DND-41 (cell line): ENCODE measurements around the gene DNAAF5.

Experiments
- CTCF ChIP-seq: IDR thresholded peaks from 2 replicates; pipeline ENCODE4 v1.5.1; 2012; ENCODE audit warnings: borderline replicate concordance, low read length, moderate library complexity, mild to moderate bottlenecking; ENCODE audit not compliant: poor library complexity, severe bottlenecking; ENCODE audit errors: extremely low read depth
- EZH2 ChIP-seq: IDR thresholded peaks from 3 replicates; pipeline ENCODE4 v1.6.1; 2012; ENCODE audit warnings: borderline replicate concordance, low read depth, mild to moderate bottlenecking, moderate library complexity, low read length, inconsistent platforms; ENCODE audit not compliant: severe bottlenecking

- TF ChIP-seq EZH2 (no peak), CTCF (no peak)
Observed at GRCh38 chr7:767941-768731, 41.6 kb downstream of the DNAAF5 start.
